PC-9 (cell line): ENCODE data around the gene COL18A1.

Experiments used
- CTCF ChIP-seq: fragments of 200-600 bp; sonication (generic); conservative IDR thresholded peaks from 2 replicates; pipeline ENCODE4 v1.6.1; 2017; ENCODE audit warnings: mixed run types, antibody characterized with exemption, mild to moderate bottlenecking, moderate library complexity
- EZH2 ChIP-seq: fragments of 200-600 bp; sonication (generic); IDR thresholded peaks from 2 replicates; pipeline ENCODE4 v1.8.0; 2017; ENCODE audit warnings: antibody characterized with exemption, low read depth

GRCh38 chr21:45522381-45522780, 117.4 kb downstream of the COL18A1 start:
- TF ChIP-seq EZH2 (no peak), CTCF (no peak)
